ENCODE results near the gene SLC16A10. TPM values are rescaled to one million over a fixed set of nuclear protein-coding genes. Genes with fewer than 3 reads are reported as not detected.

SLC16A10 gene
- total RNA-seq, 4 donors from 2014 or later, result 2.5 to 9.5 (median 9.3) TPM

- Histone ChIP-seq H3K27me3 (no peaks in the 10 kb centered on the region), H3K36me3 (no peaks in the 10 kb centered on the region), H3K4me1 (no peaks in the 10 kb centered on the region), H3K4me3 (no peak overlapping the region), H3K27ac (no peak overlapping the region), H3K9me3 (no peaks in the 10 kb centered on the region)
- TF ChIP-seq CTCF (IDR thresholded peaks at IDR 0.05), result peak in 5 of 6 experiments; percentile 58 to 86 (median 84)
- TF ChIP-seq POLR2A (IDR thresholded peaks at IDR 0.05), result no peak
- DNase-seq, result no peak
These were observed 123.0 kb downstream of the SLC16A10 start for GRCh38 chr6:111210194-111210728.

- no peaks in the 10 kb centered on the region for H3K4me1 ChIP-seq
- DNase-seq, result no peak
- no peak overlapping the region for H3K4me3 ChIP-seq
- no peak for TF ChIP-seq CTCF (IDR thresholded peaks at IDR 0.05)
- TF ChIP-seq POLR2A (IDR thresholded peaks at IDR 0.05), result no peak
- no peaks in the 10 kb centered on the region for H3K27me3 ChIP-seq
- no peak overlapping the region for H3K27ac ChIP-seq
- H3K36me3 ChIP-seq, result no peaks in the 10 kb centered on the region
- no peaks in the 10 kb centered on the region for H3K9me3 ChIP-seq
These were observed 124.2 kb downstream of the SLC16A10 start for GRCh38 chr6:111211411-111212030.

- H3K9me3 ChIP-seq, result no peaks in the 10 kb centered on the region
- no peak overlapping the region for H3K4me3 ChIP-seq
- no peak for TF ChIP-seq CTCF (IDR thresholded peaks at IDR 0.05)
- no peak for TF ChIP-seq POLR2A (IDR thresholded peaks at IDR 0.05)
- no peaks in the 10 kb centered on the region for H3K36me3 ChIP-seq
- H3K27me3 ChIP-seq, result no peaks in the 10 kb centered on the region
- H3K4me1 ChIP-seq, result no peaks in the 10 kb centered on the region
- no peak for DNase-seq
- no peak overlapping the region for H3K27ac ChIP-seq
These were observed 125.3 kb downstream of the SLC16A10 start for GRCh38 chr6:111212625-111213024.

GRCh38 chr6:111215131-111215530 lies 127.8 kb downstream of the SLC16A10 start:
- Histone ChIP-seq H3K27ac (no peak overlapping the region), H3K4me1 (no peaks in the 10 kb centered on the region), H3K9me3 (no peaks in the 10 kb centered on the region), H3K36me3 (no peaks in the 10 kb centered on the region), H3K4me3 (no peak overlapping the region), H3K27me3 (no peaks in the 10 kb centered on the region)
- DNase-seq, result no peak
- TF ChIP-seq POLR2A (IDR thresholded peaks at IDR 0.05) (no peak), CTCF (IDR thresholded peaks at IDR 0.05) (no peak)

- DNase-seq, result no peak
- TF ChIP-seq POLR2A (IDR thresholded peaks at IDR 0.05), result no peak
- no peak for TF ChIP-seq CTCF (IDR thresholded peaks at IDR 0.05)
These were observed 132.5 kb downstream of the SLC16A10 start for GRCh38 chr6:111219785-111220184.

More at GRCh38 chr6:111219785-111220184, 132.5 kb downstream of the SLC16A10 start:
- no peaks in the 10 kb centered on the region for H3K27me3 ChIP-seq
- no peaks in the 10 kb centered on the region for H3K9me3 ChIP-seq
- no peaks in the 10 kb centered on the region for H3K4me1 ChIP-seq
- H3K27ac ChIP-seq, result no peak overlapping the region
- H3K4me3 ChIP-seq, result no peak overlapping the region
- no peaks in the 10 kb centered on the region for H3K36me3 ChIP-seq

All from Peyer's patch (tissue), 4 donors.